Calu3 (cell line): ENCODE results near the gene ACY1. TPM values are rescaled to one million over a fixed set of nuclear protein-coding genes. Genes with fewer than 3 reads are reported as not detected.

ENCODE experiments used
- BruUV-seq: library from RNA; stranded (reverse); fragments of 400-500 nt; replicated peaks from 2 replicates; lab custom pipeline; 2021; lab: Mats Ljungman, UMichigan
- CTCF ChIA-PET: fragments of 300-600 bp; sonication (Branson Sonifier 250); formaldehyde crosslinking; loops from one replicate; lab custom pipeline; 2022; ENCODE audit warnings: antibody characterized with exemption; lab: Charles Lee
- DNase-seq: peaks from one replicate; pipeline ENCODE4 v3.0.0; 2022
- H3K27ac Mint-ChIP-seq: one replicate; pipeline ENCODE4 v1.8.0; 2022; ENCODE audit warnings: mixed read lengths; ENCODE audit not compliant: unreplicated experiment
- H3K27me3 Mint-ChIP-seq: one replicate; pipeline ENCODE4 v1.8.0; 2022; ENCODE audit warnings: mixed read lengths; ENCODE audit not compliant: unreplicated experiment
- H3K36me3 Mint-ChIP-seq: one replicate; pipeline ENCODE4 v1.8.0; 2022; ENCODE audit warnings: mild to moderate bottlenecking, moderate library complexity, mixed read lengths; ENCODE audit not compliant: insufficient read depth, unreplicated experiment
- H3K4me1 Mint-ChIP-seq: one replicate; pipeline ENCODE4 v1.8.0; 2022; ENCODE audit warnings: mild to moderate bottlenecking, low read depth, mixed read lengths; ENCODE audit not compliant: unreplicated experiment
- H3K4me3 Mint-ChIP-seq: one replicate; pipeline ENCODE4 v1.8.0; 2022; ENCODE audit warnings: mild to moderate bottlenecking, low read depth, moderate library complexity, mixed read lengths; ENCODE audit not compliant: unreplicated experiment
- H3K9me3 Mint-ChIP-seq: one replicate; pipeline ENCODE4 v1.8.0; 2022; ENCODE audit warnings: low read depth, mixed read lengths; ENCODE audit not compliant: unreplicated experiment
- CTCF ChIP-seq: fragments of 200-600 bp; IDR thresholded peaks from one replicate; pipeline ENCODE4 v1.8.0; 2022; ENCODE audit warnings: antibody characterized with exemption; ENCODE audit not compliant: unreplicated experiment
- intact Hi-C: fragments of 100-400 bp; cut with micrococcal nuclease; formaldehyde crosslinking; loops from one replicate; pipeline ENCODE4 v1.10.0; 2022; ENCODE audit not compliant: unreplicated experiment
- total RNA-seq: library from RNA; stranded (reverse); gene quantifications from 2 replicates; pipeline ENCODE4 v1.2.3, GENCODE V29; 2022

The ACY1 gene
- total RNA-seq, 1 experiment from 2014 or later, result 74.9 TPM

- no TSS peak for BruUV-seq
- H3K36me3 Mint-ChIP-seq, result peaks cover 46% of the 10 kb centered on the region
- CTCF ChIA-PET, result no interaction called here
- H3K9me3 Mint-ChIP-seq, result no peaks in the 10 kb centered on the region
- peaks cover under 1% of the 10 kb centered on the region for H3K27me3 Mint-ChIP-seq
- no peak overlapping the region for H3K27ac Mint-ChIP-seq
- no peak for DNase-seq
- TF ChIP-seq CTCF, result no peak
- H3K4me1 Mint-ChIP-seq, result peaks cover 26% of the 10 kb centered on the region
- no peak overlapping the region for H3K4me3 Mint-ChIP-seq
- intact Hi-C loops, result no loop called here
These were observed 13.8 kb downstream of the ACY1 start for GRCh38 chr3:51997172-51997571.

- Mint-ChIP-seq H3K4me1 (peaks cover 26% of the 10 kb centered on the region), H3K36me3 (peaks cover 38% of the 10 kb centered on the region), H3K4me3 (peak overlapping the region; percentile 22), H3K27ac (peak overlapping the region; percentile 30), H3K9me3 (no peaks in the 10 kb centered on the region), H3K27me3 (peaks cover 10% of the 10 kb centered on the region)
- TF ChIP-seq CTCF, result no peak
- intact Hi-C loops, result no loop called here
- CTCF ChIA-PET, result interaction anchor here (1.2 kb wide), 1 partner anchor 153 kb away, joined by 3 read pairs; no protein-coding TSS in a partner anchor
- DNase-seq, result peak; percentile 54
- no TSS peak for BruUV-seq
These were observed 14.7 kb downstream of the ACY1 start for GRCh38 chr3:51997935-51998596.

- intact Hi-C loops, result no loop called here
- H3K27me3 Mint-ChIP-seq, result peaks cover 15% of the 10 kb centered on the region
- no peak overlapping the region for H3K4me3 Mint-ChIP-seq
- no peak for DNase-seq
- BruUV-seq, result no TSS peak
- H3K9me3 Mint-ChIP-seq, result no peaks in the 10 kb centered on the region
- peaks cover 31% of the 10 kb centered on the region for H3K36me3 Mint-ChIP-seq
- no peak for TF ChIP-seq CTCF
- no peak overlapping the region for H3K27ac Mint-ChIP-seq
- CTCF ChIA-PET, result interaction anchor here (1.2 kb wide), 1 partner anchor 152 kb away, joined by 3 read pairs; no protein-coding TSS in a partner anchor
- H3K4me1 Mint-ChIP-seq, result peaks cover 26% of the 10 kb centered on the region
These were observed 15.4 kb downstream of the ACY1 start for GRCh38 chr3:51998774-51999173.

- CTCF ChIA-PET, result no interaction called here
- DNase-seq, result no peak
- no peak overlapping the region for H3K4me3 Mint-ChIP-seq
- BruUV-seq, result no TSS peak
- H3K36me3 Mint-ChIP-seq, result peaks cover 20% of the 10 kb centered on the region
- H3K27me3 Mint-ChIP-seq, result peaks cover 15% of the 10 kb centered on the region
- intact Hi-C loops, result loop anchor here (5.0 kb wide), 3 partner anchors 57 to 337 kb away; partner anchors contain the start of gene DUSP7
- no peak for TF ChIP-seq CTCF
- no peak overlapping the region for H3K27ac Mint-ChIP-seq
- peaks cover 22% of the 10 kb centered on the region for H3K4me1 Mint-ChIP-seq
- no peaks in the 10 kb centered on the region for H3K9me3 Mint-ChIP-seq
These were observed 16.5 kb downstream of the ACY1 start for GRCh38 chr3:51999846-52000245.
